Cardiac muscle cell (in vitro differentiated cells and primary cell): Measurements from ENCODE around the gene ARID5A. TPM values are rescaled to one million over a fixed set of nuclear protein-coding genes. Genes with fewer than 3 reads are reported as not detected.

Experiments
- DNase-seq, 2 donors: peaks; one replicate each; pipeline versions ENCODE4 v3.0.0 to v3.0.0-alpha.2; 2010 to 2017; ENCODE audit warnings: low read depth in 1 of 2, low spot score in 1 of 2
- H3K27ac ChIP-seq: fragments of 200-600 bp; sonication (generic); 2 replicates; pipeline ENCODE4 v1.5.1; 2016
- H3K27me3 ChIP-seq: fragments of 200-600 bp; sonication (generic); 2 replicates; pipeline ENCODE4 v1.6.0; 2016; ENCODE audit warnings: control low read depth
- H3K36me3 ChIP-seq: fragments of 200-600 bp; sonication (generic); 2 replicates; pipeline ENCODE4 v1.5.1; 2016; ENCODE audit warnings: control low read depth
- H3K4me1 ChIP-seq: fragments of 200-600 bp; sonication (generic); 2 replicates; pipeline ENCODE4 v1.8.1; 2017; ENCODE audit warnings: low read depth, mild to moderate bottlenecking, mixed run types
- H3K4me3 ChIP-seq: fragments of 200-600 bp; sonication (generic); 2 replicates; pipeline ENCODE4 v1.5.1; 2016; ENCODE audit warnings: mild to moderate bottlenecking
- H3K9me3 ChIP-seq: fragments of 200-600 bp; sonication (generic); 2 replicates; pipeline ENCODE4 v1.5.1; 2017; ENCODE audit warnings: low read depth, mild to moderate bottlenecking, control low read depth
- polyA plus RNA-seq: library from polyadenylated mRNA; unstranded; fragments of >200 nt; fragmentation: Nextera tagmentation; extraction: Ambion mirVana; gene quantifications from 2 replicates; pipeline ENCODE4 v1.2.1, GENCODE V29; 2016
- total RNA-seq: library from RNA; depleted of rRNA; stranded (reverse); fragments of >200 nt; gene quantifications from 2 replicates; pipeline ENCODE4 v1.2.3, GENCODE V29; 2016
- TF ChIP-seq, protein P1 (sequence below): IDR thresholded peaks from 2 replicates; pipeline ENCODE4 v1.5.1; 2012; ENCODE audit warnings: low read depth, mild to moderate bottlenecking, low read length

Gene ARID5A, protein sequence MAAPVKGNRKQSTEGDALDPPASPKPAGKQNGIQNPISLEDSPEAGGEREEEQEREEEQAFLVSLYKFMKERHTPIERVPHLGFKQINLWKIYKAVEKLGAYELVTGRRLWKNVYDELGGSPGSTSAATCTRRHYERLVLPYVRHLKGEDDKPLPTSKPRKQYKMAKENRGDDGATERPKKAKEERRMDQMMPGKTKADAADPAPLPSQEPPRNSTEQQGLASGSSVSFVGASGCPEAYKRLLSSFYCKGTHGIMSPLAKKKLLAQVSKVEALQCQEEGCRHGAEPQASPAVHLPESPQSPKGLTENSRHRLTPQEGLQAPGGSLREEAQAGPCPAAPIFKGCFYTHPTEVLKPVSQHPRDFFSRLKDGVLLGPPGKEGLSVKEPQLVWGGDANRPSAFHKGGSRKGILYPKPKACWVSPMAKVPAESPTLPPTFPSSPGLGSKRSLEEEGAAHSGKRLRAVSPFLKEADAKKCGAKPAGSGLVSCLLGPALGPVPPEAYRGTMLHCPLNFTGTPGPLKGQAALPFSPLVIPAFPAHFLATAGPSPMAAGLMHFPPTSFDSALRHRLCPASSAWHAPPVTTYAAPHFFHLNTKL
- 7.6 and 8.4 TPM in 2 replicates for total RNA-seq
- polyA plus RNA-seq: 7.8 and 8.3 TPM in 2 replicates

DNA sequence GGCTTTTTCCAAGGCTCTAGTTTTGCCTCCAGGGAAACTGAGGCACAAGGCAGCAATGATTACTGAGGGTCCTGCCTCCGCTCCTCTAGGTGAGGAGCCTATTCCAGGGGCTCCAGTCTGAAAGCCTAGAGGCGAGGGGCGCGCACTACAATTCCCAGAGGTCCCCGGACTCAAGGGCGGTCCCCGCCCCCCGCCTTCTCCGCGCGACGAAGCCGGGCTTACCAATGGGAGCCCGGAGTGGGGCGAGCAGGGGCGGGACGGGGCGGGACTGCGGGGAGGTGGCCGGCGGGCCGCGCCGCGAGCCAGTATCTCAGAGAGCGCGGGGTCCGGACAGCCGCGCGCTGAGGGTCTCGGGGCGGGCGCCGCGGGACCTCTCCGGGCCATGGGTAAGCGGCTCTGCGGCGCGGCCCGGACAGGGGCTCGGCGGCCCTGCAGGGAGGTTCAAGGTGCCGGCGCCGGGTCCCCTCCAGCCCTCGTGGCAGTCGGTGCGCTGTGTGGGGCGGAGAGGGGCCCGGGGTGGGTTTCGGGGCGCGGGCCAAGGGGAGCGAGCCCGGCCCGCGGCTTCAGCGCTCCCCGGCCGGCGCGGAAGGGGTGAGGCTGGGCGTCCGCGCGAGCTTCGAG lies at the start of gene ARID5A:
ARID5A (plus strand) TSS at position 308 of the 621 bp plus-strand sequence; CDS start at position 383, 75 bp downstream.
- Histone ChIP-seq H3K27ac (no peak within 1 kb of the TSS), H3K36me3 (no peaks in the 10 kb centered on the region), H3K4me1 (peaks cover 32% of the 10 kb centered on the region), H3K9me3 (no peaks in the 10 kb centered on the region), H3K27me3 (peaks cover 35% of the 10 kb centered on the region), H3K4me3 (peak within 1 kb of the TSS; percentile 94)
- peak; percentile 92 to 96 for DNase-seq
- TF ChIP-seq, protein P1, sequence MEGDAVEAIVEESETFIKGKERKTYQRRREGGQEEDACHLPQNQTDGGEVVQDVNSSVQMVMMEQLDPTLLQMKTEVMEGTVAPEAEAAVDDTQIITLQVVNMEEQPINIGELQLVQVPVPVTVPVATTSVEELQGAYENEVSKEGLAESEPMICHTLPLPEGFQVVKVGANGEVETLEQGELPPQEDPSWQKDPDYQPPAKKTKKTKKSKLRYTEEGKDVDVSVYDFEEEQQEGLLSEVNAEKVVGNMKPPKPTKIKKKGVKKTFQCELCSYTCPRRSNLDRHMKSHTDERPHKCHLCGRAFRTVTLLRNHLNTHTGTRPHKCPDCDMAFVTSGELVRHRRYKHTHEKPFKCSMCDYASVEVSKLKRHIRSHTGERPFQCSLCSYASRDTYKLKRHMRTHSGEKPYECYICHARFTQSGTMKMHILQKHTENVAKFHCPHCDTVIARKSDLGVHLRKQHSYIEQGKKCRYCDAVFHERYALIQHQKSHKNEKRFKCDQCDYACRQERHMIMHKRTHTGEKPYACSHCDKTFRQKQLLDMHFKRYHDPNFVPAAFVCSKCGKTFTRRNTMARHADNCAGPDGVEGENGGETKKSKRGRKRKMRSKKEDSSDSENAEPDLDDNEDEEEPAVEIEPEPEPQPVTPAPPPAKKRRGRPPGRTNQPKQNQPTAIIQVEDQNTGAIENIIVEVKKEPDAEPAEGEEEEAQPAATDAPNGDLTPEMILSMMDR: no peak

DNA sequence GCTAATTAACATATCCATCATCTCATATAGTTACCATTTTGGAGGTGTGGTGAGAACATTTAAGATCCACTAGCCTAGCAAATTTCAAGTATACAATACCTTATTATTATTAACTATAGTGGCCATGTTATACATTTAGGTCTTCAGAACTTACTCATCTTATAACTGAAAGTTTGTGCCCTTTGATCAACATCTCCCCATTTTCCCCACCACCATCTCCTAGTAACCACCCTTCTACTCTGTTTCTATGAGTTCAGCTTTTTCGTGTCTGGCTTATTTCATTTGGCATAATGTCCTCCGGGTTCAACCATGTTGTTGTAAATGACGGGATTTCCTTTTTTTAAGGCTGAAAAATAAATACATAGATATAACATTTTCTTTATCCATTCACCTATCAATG lies 47.3 kb upstream of the ARID5A start:
- no peaks in the 10 kb centered on the region for H3K27me3 ChIP-seq
- TF ChIP-seq, protein P1: no peak
- H3K27ac ChIP-seq: no peak overlapping the region

DNA sequence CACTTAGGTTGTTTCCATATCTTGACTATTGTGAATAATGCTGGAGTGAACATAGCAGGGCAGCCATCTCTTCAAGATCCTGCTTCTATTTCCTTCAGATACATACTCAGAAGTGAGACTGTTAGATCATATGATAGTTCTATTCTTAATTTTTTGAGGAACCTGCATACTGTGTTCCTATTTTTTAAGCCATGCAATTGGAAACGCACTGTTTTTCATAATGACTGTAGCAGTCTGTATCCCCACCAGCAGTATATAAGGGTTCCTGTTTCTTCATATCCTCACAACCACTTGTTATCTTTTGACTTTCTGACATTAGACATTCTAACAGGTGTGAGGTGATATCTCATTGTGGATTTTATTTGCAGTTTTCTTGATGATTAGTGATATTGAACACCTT lies 46.9 kb upstream of the ARID5A start:
- Histone ChIP-seq H3K9me3 (no peaks in the 10 kb centered on the region), H3K4me3 (no peak overlapping the region), H3K36me3 (no peaks in the 10 kb centered on the region), H3K27ac (no peak overlapping the region), H3K4me1 (no peaks in the 10 kb centered on the region), H3K27me3 (no peaks in the 10 kb centered on the region)
- TF ChIP-seq, protein P1: no peak
- DNase-seq: no peak

More for the DNA sequence above, 47.3 kb upstream of the ARID5A start:
- H3K4me3 ChIP-seq: no peak overlapping the region
- no peaks in the 10 kb centered on the region for H3K36me3 ChIP-seq
- no peak for DNase-seq
- H3K9me3 ChIP-seq: no peaks in the 10 kb centered on the region
- no peaks in the 10 kb centered on the region for H3K4me1 ChIP-seq

DNA sequence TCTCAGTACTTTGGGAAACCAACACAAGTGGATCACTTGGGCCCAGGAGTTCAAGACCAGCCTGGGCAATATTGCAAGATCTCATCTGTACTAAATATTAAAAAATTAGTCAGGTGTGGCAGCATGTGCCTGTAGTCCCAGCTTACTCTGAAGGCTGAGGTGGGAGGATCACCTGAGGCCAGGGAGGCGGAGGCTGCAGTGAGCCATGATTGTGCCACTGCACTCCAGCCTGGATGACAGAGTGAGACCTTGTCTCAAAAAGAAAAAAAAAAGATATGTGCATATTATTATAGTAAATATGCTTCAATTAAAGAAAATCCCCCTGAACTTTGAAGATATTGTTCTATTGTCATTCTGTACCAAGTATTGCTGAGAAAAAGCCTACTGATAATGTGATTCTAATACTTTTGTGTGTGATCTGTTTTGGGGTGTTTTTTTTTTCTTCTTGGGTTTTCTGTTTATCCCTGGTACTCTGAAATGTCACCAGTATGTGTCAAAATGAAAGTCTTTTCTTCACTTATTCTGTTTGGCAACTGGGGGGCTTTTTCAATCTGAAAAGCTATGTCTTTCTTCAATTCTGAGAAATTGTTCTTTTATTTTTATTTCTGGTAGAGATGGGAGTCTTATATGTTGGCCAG lies 44.6 kb upstream of the ARID5A start:
- H3K36me3 ChIP-seq: no peaks in the 10 kb centered on the region
- TF ChIP-seq, protein P1: no peak
- no peak overlapping the region for H3K4me3 ChIP-seq
- H3K4me1 ChIP-seq: no peaks in the 10 kb centered on the region
- H3K27ac ChIP-seq: no peak overlapping the region
- H3K9me3 ChIP-seq: no peaks in the 10 kb centered on the region
- no peaks in the 10 kb centered on the region for H3K27me3 ChIP-seq
- no peak for DNase-seq

DNA sequence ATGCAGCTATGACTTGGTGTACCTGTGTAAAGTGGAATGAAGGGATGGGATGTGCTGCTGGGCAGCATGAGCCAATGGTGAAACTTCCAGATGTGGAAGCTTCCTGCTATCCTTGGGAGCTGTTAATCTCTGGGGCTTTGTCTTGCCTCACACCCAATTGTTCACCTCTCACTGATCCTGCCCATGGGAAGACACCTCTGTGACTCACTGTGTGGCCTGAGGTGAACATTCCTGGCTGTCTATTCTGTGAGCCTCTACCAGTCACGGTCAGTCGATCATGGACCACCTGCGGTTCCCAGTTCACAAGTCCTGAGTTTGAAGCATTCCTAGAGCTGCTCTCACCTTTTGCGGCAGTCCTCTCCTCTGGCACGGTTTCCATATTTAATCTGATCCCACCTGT lies 43.5 kb upstream of the ARID5A start:
- Histone ChIP-seq H3K4me1 (no peaks in the 10 kb centered on the region), H3K36me3 (no peaks in the 10 kb centered on the region), H3K27me3 (no peaks in the 10 kb centered on the region), H3K27ac (no peak overlapping the region), H3K4me3 (no peak overlapping the region), H3K9me3 (no peaks in the 10 kb centered on the region)
- no peak for DNase-seq
- TF ChIP-seq, protein P1: no peak
